ENCODE results near the gene NSUN3.

DNA sequence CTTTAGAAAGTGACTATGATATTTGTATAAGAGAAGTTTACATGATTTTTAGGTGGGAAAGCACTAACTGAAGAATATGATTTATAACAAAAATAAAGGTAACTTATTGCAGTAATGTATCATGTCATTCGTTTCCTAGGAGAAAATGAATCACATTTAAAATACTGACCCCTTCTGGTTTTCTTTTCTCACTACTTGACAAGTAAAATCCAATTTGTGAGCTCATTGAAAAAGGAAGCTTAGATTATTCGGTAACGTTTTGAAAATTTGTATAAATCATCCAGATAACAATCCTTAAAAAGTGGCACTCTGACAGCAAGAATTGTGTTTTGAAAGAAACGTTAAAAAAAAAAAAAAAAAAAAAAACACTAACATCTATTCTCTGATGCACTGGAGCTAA is 39.0 kb downstream of the NSUN3 start:
- TF ChIP-seq, protein P1, sequence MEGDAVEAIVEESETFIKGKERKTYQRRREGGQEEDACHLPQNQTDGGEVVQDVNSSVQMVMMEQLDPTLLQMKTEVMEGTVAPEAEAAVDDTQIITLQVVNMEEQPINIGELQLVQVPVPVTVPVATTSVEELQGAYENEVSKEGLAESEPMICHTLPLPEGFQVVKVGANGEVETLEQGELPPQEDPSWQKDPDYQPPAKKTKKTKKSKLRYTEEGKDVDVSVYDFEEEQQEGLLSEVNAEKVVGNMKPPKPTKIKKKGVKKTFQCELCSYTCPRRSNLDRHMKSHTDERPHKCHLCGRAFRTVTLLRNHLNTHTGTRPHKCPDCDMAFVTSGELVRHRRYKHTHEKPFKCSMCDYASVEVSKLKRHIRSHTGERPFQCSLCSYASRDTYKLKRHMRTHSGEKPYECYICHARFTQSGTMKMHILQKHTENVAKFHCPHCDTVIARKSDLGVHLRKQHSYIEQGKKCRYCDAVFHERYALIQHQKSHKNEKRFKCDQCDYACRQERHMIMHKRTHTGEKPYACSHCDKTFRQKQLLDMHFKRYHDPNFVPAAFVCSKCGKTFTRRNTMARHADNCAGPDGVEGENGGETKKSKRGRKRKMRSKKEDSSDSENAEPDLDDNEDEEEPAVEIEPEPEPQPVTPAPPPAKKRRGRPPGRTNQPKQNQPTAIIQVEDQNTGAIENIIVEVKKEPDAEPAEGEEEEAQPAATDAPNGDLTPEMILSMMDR (IDR thresholded peaks at IDR 0.05) = no peak
- no peak for TF ChIP-seq EP300 (IDR thresholded peaks at IDR 0.05)
